IMR-90 (cell line): Measurements from ENCODE around the gene IL19. TPM values are rescaled to one million over a fixed set of nuclear protein-coding genes. Genes with fewer than 3 reads are reported as not detected.
A peak's percentile ranks its signal among the peaks of the same experiment; 100 is the strongest.

Experiments
- ATAC-seq: fragments of 200-7000 bp; cut with Tn5 transposase; 2 replicates; pipeline ENCODE4 v1.9.1; 2020; ENCODE audit warnings: low read depth, mild to moderate bottlenecking, moderate library complexity
- BruUV-seq: library from RNA; stranded (reverse); fragments of 400-500 nt; replicated peaks from 2 replicates; lab custom pipeline; 2021; lab: Mats Ljungman, UMichigan
- CTCF ChIA-PET: fragments of 300-600 bp; formaldehyde crosslinking; extraction: SDS; loops from one replicate; lab custom pipeline; 2021; ENCODE audit warnings: antibody characterized with exemption; lab: Yijun Ruan, JAX
- POLR2A ChIA-PET: fragments of 300-600 bp; sonication (Branson Sonifier 250); formaldehyde crosslinking; loops from one replicate; lab custom pipeline; 2022; ENCODE audit warnings: antibody characterized with exemption; ENCODE audit not compliant: unreplicated experiment; lab: Charles Lee
- DNase-seq: peaks from one replicate; pipeline ENCODE4 v3.0.0; 2013
- H2AFZ ChIP-seq: replicated peaks from 2 replicates; pipeline ENCODE3; 2013; ENCODE audit warnings: low read length, mild to moderate bottlenecking; ENCODE audit not compliant: poor library complexity
- H2AK5ac ChIP-seq: 2 replicates; pipeline ENCODE4 v1.6.1; 2013; ENCODE audit warnings: low read depth, low read length, inconsistent platforms
- H2AK9ac ChIP-seq: replicated peaks from 2 replicates; pipeline ENCODE3; 2013; ENCODE audit warnings: mild to moderate bottlenecking, low read depth, low read length, moderate library complexity; ENCODE audit not compliant: poor library complexity
- H2BK120ac ChIP-seq: 2 replicates; pipeline ENCODE4 v1.6.1; 2013; ENCODE audit warnings: low read depth, low read length, inconsistent platforms
- H2BK15ac ChIP-seq: 3 replicates; pipeline ENCODE4 v1.6.1; 2013; ENCODE audit warnings: low read depth, low read length, inconsistent platforms
- H2BK20ac ChIP-seq: 2 replicates; pipeline ENCODE4 v1.6.1; 2013; ENCODE audit warnings: low read depth, mild to moderate bottlenecking, inconsistent platforms, low read length, moderate library complexity
- H2BK5ac ChIP-seq: 2 replicates; pipeline ENCODE4 v1.6.1; 2013; ENCODE audit warnings: mild to moderate bottlenecking, low read depth, low read length, inconsistent platforms; ENCODE audit not compliant: poor library complexity, severe bottlenecking
- H3K14ac ChIP-seq: replicated peaks from 2 replicates; pipeline ENCODE4 v1.6.1; 2013; ENCODE audit warnings: low read depth, low read length, inconsistent platforms
- H3K18ac ChIP-seq: 2 replicates; pipeline ENCODE4 v1.6.1; 2013; ENCODE audit warnings: low read depth, low read length, control low read depth
- H3K23ac ChIP-seq: 2 replicates; pipeline ENCODE4 v1.6.1; 2013; ENCODE audit warnings: low read depth, low read length, inconsistent platforms
- H3K27ac ChIP-seq: 2 replicates; pipeline ENCODE4 v1.5.1; 2013; ENCODE audit warnings: mild to moderate bottlenecking, control low read depth, low read length; ENCODE audit not compliant: insufficient read depth
- H3K27me3 ChIP-seq: 2 replicates; pipeline ENCODE4 v1.6.1; 2013; ENCODE audit warnings: low read length; ENCODE audit not compliant: control insufficient read depth, insufficient read depth
- H3K36me3 ChIP-seq: 2 replicates; pipeline ENCODE4 v1.6.1; 2013; ENCODE audit warnings: low read length, mixed read lengths; ENCODE audit not compliant: control insufficient read depth, insufficient read depth
- H3K4ac ChIP-seq: 2 replicates; pipeline ENCODE4 v1.6.1; 2013; ENCODE audit warnings: low read depth, low read length, inconsistent platforms
- H3K4me1 ChIP-seq: 2 replicates; pipeline ENCODE4 v1.6.1; 2013; ENCODE audit warnings: low read length, mixed read lengths; ENCODE audit not compliant: control insufficient read depth, insufficient read depth
- H3K4me2 ChIP-seq: 2 replicates; pipeline ENCODE4 v1.6.1; 2013; ENCODE audit warnings: low read depth, mild to moderate bottlenecking, control low read depth, low read length, moderate library complexity
- H3K4me3 ChIP-seq: 2 replicates; pipeline ENCODE4 v1.5.1; 2013; ENCODE audit warnings: low read depth, mild to moderate bottlenecking, control low read depth, low read length, moderate library complexity; ENCODE audit not compliant: insufficient read depth
- H3K56ac ChIP-seq: 2 replicates; pipeline ENCODE4 v1.6.1; 2013; ENCODE audit warnings: low read length, inconsistent platforms; ENCODE audit not compliant: insufficient read depth; ENCODE audit errors: extremely low read depth
- H3K79me1 ChIP-seq, 2 experiments: 2 replicates each; pipeline ENCODE4 v1.6.1; 2013; ENCODE audit warnings: low read length in 2 of 2, inconsistent platforms in 1 of 2, low read depth in 1 of 2
- H3K9ac ChIP-seq: 2 replicates; pipeline ENCODE4 v1.6.1; 2013; ENCODE audit warnings: low read depth, low read length, control low read depth
- H3K9me1 ChIP-seq: 2 replicates; pipeline ENCODE4 v1.6.1; 2013; ENCODE audit warnings: low read length, inconsistent platforms; ENCODE audit not compliant: insufficient read depth
- H3K9me3 ChIP-seq: 2 replicates; pipeline ENCODE4 v1.6.1; 2013; ENCODE audit warnings: low read length; ENCODE audit not compliant: control insufficient read depth, insufficient read depth
- H4K20me1 ChIP-seq: 2 replicates; pipeline ENCODE4 v1.6.1; 2013; ENCODE audit warnings: low read length, inconsistent platforms; ENCODE audit not compliant: insufficient read depth
- H4K5ac ChIP-seq: 2 replicates; pipeline ENCODE4 v1.6.1; 2013; ENCODE audit warnings: mild to moderate bottlenecking, low read depth, low read length, control low read depth
- H4K8ac ChIP-seq, 2 experiments: 2 replicates each; pipeline ENCODE4 v1.6.1; 2013; ENCODE audit warnings: low read depth in 2 of 2, low read length in 2 of 2, control low read depth in 1 of 2, inconsistent platforms in 1 of 2
- H4K91ac ChIP-seq: 2 replicates; pipeline ENCODE4 v1.6.1; 2013; ENCODE audit warnings: low read depth, low read length, inconsistent platforms; ENCODE audit not compliant: insufficient read depth
- MAFK ChIP-seq: IDR thresholded peaks from 2 replicates; pipeline ENCODE4 v1.6.1; 2012; ENCODE audit warnings: low read depth, low read length, improper control_type of control experiment
- RFX5 ChIP-seq: IDR thresholded peaks from 2 replicates; pipeline ENCODE4 v1.8.0; 2012; ENCODE audit warnings: low read depth, mild to moderate bottlenecking, low read length, moderate library complexity
- WGBS, 2 experiments: methylation state at CpG; one replicate each; pipeline versions ENCODE4 v1.1.5 to v1.1.7; 2013; ENCODE audit warnings: missing lambda C conversion rate in 2 of 2; ENCODE audit not compliant: insufficient read length in 1 of 2; ENCODE audit errors: extremely low coverage in 2 of 2; 5-methylcytosine and 5-hydroxymethylcytosine counted together
- dilution Hi-C: fragments of 300-500 bp; cut with HindIII; formaldehyde crosslinking; loops from one replicate; pipeline ENCODE4 v1.14.3; 2018; ENCODE audit warnings: low sequenced_read_pairs; ENCODE audit not compliant: unreplicated experiment
- in situ Hi-C: fragments of 300-500 bp; cut with MboI; formaldehyde crosslinking; loops from 3 replicates; pipeline ENCODE4 v1.14.3; 2019; ENCODE audit warnings: low sequenced_read_pairs, inconsistent platforms, mixed read lengths
- intact Hi-C: fragments of 100-400 bp; cut with micrococcal nuclease; formaldehyde crosslinking; loops from 2 replicates; pipeline ENCODE4 v1.10.0; 2022
- polyA plus RNA-seq, 3 experiments: library from polyadenylated mRNA; depleted of rRNA; stranded (reverse); fragments of >200 nt; gene quantifications; 2 replicates each; pipeline ENCODE4 v1.2.3, GENCODE V29; 2012; ENCODE audit warnings: low replicate concordance in 1 of 3
- total RNA-seq: library from RNA; depleted of rRNA; stranded (reverse); fragments of >200 nt; gene quantifications from 2 replicates; pipeline ENCODE4 v1.2.3, GENCODE V29; 2012

The IL19 gene
- total and polyA plus RNA-seq, 2 of the 4 experiments (the other 2 are of a cell fraction) = not detected

DNA sequence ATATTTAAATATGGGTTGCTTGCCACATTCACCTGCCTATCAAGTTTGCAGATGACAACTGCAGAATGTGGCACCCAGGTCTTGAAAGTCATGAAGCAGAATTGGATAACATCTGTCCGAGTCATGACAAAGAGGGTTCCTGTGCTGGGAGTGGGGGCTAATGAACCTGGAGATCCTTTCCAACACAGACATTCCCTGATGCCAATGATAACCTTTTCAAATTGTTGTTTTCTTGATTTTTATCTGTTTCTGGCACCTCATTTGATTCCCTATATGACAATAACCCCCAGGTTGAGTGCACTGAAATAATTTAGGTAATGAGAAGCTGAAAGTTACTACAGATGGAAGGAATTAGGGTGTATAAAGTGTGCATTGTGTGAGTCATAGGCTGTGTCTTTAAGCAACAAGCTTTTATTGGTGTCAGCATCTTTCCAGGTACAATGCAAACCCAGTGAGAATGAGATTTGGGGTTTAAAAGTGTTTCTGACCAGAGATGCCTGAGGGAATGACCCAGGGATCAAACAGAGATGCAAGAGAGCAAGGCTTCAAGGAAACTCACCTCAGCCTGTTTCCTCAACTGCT is 33.7 kb downstream of the IL19 start:
- WGBS, 2 experiments = no CpG with 5 or more reads among the region's 1 CpG
- TF ChIP-seq MAFK (0 out of 2 replicates have a peak, but pooled peaks have one; percentile 5), RFX5 (no peak)
- H3K4me3 ChIP-seq = no peak overlapping the region
- H4K5ac ChIP-seq = no peak overlapping the region
- H3K9me1 ChIP-seq = no peaks in the 10 kb centered on the region
- no TSS peak for BruUV-seq
- peaks cover 5% of the 10 kb centered on the region; the same call in 1 of the 2 replicates for H3K27me3 ChIP-seq
- no peak overlapping the region for H2AFZ ChIP-seq
- no peak overlapping the region for H2AK5ac ChIP-seq
- H3K9me3 ChIP-seq = no peaks in the 10 kb centered on the region
- DNase-seq (no peak), ATAC-seq (no peak)
- H2BK15ac ChIP-seq = no peak overlapping the region
- no peak overlapping the region for H3K4ac ChIP-seq
- no peak overlapping the region for H3K56ac ChIP-seq
- intact Hi-C loops = no loop called here
- in situ Hi-C loops = no loop called here
- H3K79me1 ChIP-seq = no peaks in the 10 kb centered on the region
- H3K14ac ChIP-seq = no peak overlapping the region
- H4K8ac ChIP-seq = no peak overlapping the region
- H3K4me2 ChIP-seq = no peak overlapping the region
- ChIA-PET POLR2A (no interaction called here), CTCF (no interaction called here)
- no peak overlapping the region for H3K27ac ChIP-seq
- H3K9ac ChIP-seq = no peak overlapping the region
- H3K23ac ChIP-seq = no peak overlapping the region
- no peaks in the 10 kb centered on the region for H3K36me3 ChIP-seq
- H4K20me1 ChIP-seq = no peaks in the 10 kb centered on the region
- dilution Hi-C loops = no loop called here
- H2BK5ac ChIP-seq = no peak overlapping the region
- H2BK20ac ChIP-seq = no peak overlapping the region
- no peak overlapping the region for H3K18ac ChIP-seq
- no peak overlapping the region for H4K91ac ChIP-seq
- H2AK9ac ChIP-seq = no peak overlapping the region
- H2BK120ac ChIP-seq = no peak overlapping the region
- H3K4me1 ChIP-seq = no peaks in the 10 kb centered on the region
